Measurements from ENCODE around the gene WDR91.
A peak's percentile ranks its signal among the peaks of the same experiment; 100 is the strongest.

Gene WDR91

DNA sequence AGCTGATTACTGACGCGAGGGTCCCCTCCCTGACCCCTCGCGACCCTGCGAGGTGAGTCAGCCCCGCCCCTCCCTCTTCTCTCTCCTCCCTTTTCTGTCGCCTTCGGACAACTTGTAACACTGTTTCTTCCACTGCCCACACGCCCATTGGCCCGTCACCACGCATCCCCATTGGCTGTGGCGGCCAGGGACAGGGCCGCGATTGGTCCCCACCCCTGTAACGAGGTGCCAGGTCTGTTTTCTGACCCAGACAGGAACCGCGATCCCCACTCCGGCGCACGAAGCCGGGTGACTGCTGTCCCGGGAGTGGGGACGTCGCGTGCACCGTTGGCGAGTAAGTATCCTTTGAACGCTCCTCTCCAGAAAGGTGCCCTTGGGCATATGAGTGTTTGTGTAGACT is 22.2 kb upstream of the WDR91 start, which contains the start of gene STRA8:
Gene STRA8, plus strand, starts transcription at position 269 of the 400 bp plus-strand sequence. CDS start 6,687 bp downstream, outside the sequence.
- DNase-seq (ENCODE audit: low read depth): no peak
- TF ChIP-seq, protein P1, sequence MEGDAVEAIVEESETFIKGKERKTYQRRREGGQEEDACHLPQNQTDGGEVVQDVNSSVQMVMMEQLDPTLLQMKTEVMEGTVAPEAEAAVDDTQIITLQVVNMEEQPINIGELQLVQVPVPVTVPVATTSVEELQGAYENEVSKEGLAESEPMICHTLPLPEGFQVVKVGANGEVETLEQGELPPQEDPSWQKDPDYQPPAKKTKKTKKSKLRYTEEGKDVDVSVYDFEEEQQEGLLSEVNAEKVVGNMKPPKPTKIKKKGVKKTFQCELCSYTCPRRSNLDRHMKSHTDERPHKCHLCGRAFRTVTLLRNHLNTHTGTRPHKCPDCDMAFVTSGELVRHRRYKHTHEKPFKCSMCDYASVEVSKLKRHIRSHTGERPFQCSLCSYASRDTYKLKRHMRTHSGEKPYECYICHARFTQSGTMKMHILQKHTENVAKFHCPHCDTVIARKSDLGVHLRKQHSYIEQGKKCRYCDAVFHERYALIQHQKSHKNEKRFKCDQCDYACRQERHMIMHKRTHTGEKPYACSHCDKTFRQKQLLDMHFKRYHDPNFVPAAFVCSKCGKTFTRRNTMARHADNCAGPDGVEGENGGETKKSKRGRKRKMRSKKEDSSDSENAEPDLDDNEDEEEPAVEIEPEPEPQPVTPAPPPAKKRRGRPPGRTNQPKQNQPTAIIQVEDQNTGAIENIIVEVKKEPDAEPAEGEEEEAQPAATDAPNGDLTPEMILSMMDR (IDR thresholded peaks at IDR 0.05; ENCODE audit: control insufficient read depth, extremely low read depth, insufficient read depth): no peak
- no peak within 1 kb of the TSS for H3K4me3 ChIP-seq (ENCODE audit: low read depth, low read length)

DNA sequence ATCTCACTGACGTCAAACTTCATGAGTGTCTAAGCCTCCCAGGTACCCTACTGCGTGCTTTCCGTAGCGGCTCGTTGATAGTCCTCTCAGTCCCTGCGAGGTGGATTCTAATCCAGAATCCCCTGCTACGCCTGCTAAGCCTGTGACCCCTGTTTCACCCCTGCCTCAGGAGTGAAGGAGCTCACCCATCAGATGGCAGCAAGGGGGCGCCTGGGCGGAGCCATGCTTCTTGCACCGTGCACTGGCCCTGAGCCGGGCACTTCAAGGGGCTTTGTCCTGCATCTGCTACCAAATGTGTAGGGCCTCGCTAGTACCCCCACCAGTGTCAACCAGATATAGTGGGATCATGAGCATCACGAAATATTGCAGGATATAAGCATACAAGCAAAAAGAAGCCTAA is 21.4 kb upstream of the WDR91 start:
- no peak overlapping the region for H3K4me3 ChIP-seq (ENCODE audit: low read depth, low read length)
- DNase-seq (ENCODE audit: low read depth): no peak
- TF ChIP-seq, protein P1 (IDR thresholded peaks at IDR 0.05; ENCODE audit: control insufficient read depth, extremely low read depth, insufficient read depth): peak; percentile 17; the same call in 1 of the 2 replicates

- TF ChIP-seq, protein P1 (IDR thresholded peaks at IDR 0.05; ENCODE audit: control insufficient read depth, extremely low read depth, insufficient read depth): no peak
- no peak overlapping the region for H3K4me3 ChIP-seq (ENCODE audit: low read depth, low read length)
- no peak for DNase-seq (ENCODE audit: low read depth)
Observed at GRCh38 chr7:135232087-135232486, 20.8 kb upstream of the WDR91 start.

DNA sequence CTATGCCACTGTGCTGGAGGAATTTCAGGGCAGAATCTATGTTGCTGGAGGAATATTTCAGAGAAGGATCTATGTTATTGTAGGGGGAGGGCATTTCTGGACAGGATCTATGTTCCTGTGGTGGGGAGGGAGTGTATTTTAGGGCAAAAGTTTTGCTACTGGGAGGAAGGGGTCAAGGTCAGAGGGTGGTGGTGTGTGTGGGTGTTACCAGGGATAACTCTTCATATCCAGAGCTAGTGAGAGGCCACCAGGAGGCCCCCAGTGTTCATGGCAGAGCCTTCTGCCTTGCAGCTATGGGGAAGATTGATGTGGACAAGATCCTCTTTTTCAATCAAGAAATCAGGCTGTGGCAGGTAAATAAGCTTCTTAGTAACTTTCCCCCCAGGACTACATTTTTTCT is 20.4 kb upstream of the WDR91 start:
- H3K4me3 ChIP-seq (ENCODE audit: low read depth, low read length): no peak overlapping the region
- TF ChIP-seq, protein P1 (IDR thresholded peaks at IDR 0.05; ENCODE audit: control insufficient read depth, extremely low read depth, insufficient read depth): no peak
- DNase-seq (ENCODE audit: low read depth): no peak

DNA sequence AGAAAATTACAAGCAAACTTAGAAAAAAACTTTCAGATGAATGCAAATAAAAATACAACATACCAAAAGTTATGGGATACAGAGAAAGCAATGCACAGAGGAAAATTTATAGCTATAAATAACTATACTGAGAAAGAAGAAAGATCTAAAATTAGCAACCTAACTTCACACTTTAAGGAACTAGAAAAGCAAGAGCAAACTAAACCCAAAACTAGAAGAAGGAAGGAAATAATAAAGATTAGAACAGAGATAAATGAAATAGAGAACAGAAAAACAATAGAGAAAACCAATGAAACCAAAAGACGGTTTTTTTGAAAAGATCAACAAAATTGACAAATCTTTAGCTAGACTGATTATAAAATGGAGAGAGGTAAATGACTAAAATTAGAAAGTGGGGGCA is 12.7 kb upstream of the WDR91 start:
- DNase-seq (ENCODE audit: low read depth): no peak
- TF ChIP-seq, protein P1 (IDR thresholded peaks at IDR 0.05; ENCODE audit: control insufficient read depth, extremely low read depth, insufficient read depth): no peak
- H3K4me3 ChIP-seq (ENCODE audit: low read depth, low read length): no peak overlapping the region

DNA sequence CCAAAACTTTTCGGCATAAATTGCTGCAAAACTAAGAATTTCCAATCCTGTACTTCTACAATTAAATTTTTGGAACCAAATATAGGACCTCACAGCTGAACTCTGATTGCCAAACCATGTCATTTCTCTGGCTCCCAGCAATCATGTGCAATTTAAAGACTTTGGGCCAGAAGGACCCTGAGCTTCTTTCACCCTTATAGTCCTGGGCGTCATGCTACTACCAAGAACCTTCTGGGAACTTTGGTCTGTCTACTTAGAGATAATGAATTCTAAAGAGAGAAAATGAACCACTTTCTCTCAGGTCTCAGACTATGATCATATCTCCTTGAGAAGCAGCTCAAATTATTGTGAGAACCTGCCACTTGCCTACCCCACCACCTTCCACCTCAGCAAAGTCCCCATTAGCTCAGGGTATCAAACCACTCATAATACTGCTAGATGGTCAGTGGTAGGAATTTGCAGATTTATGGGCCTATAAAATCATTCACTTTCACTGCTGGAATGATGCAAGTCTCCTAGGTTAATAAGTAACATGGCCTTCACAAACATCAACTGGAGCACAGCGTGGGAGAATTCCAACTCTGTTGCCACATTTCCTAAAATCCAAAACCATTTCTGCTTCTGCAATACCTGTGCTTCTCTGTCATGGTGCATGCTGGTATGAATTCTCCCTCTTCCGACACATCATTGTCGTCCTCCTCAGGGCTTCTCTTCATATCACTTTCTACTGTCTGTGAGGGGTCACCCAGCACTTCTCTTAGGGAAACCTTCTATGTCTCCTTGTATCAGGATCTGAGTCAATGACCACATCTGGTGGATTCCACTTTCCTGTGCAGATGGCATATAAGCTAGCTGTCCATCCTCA is 6.6 kb upstream of the WDR91 start:
- TF ChIP-seq, protein P1 (IDR thresholded peaks at IDR 0.05; ENCODE audit: control insufficient read depth, extremely low read depth, insufficient read depth): no peak
- H3K4me3 ChIP-seq (ENCODE audit: low read depth, low read length): no peak overlapping the region
- peak; percentile 71 for DNase-seq (ENCODE audit: low read depth)
